HuH-7 (cell line): ENCODE data around the gene JAK2.
"Not testable (repeated sequence)": the region's sequence is repeated elsewhere in the genome, so short reads cannot be mapped to it uniquely, and the experiment has no call there.

Experiments
- DNase-seq: peaks from one replicate; pipeline ENCODE4 v3.0.0; 2011; ENCODE audit warnings: low spot score

Gene JAK2

DNA sequence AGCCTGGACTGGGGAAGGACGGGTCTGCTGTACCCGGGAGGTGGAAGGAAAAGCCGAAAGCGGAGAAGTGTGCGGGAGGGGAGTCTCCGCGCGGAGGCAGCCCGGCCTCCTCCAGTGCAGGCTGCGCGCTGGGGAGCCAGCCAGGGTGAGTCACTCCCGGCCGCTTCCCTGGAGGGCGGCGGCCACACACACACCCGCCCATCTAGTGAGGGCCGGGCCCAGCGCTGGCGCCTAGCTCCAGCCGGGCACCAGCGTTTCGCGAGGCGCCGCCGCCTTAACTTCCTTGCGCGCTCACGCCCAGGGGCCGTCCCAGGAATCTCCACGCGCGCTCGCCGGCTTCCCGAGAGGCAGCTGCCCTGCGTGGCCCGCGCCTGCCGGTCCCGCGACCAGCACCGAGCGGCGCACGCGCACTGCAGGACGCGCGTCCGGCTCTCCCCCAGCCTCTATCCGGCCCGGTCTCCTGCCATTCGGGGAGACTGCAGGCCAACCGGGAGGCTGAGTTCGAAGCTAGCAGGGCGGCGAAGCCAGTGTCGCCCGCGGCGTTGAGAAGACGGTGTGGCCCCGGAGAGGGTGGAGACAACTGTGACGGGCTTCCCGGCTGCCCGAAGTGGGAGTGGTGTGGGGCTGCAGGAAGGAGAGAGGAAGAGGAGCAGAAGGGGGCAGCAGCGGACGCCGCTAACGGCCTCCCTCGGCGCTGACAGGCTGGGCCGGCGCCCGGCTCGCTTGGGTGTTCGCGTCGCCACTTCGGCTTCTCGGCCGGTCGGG lies at the start of gene JAK2:
Gene JAK2 (plus strand): TSS at position 652 of the 765 bp plus-strand sequence. CDS start 36,716 bp downstream, outside the sequence.
- DNase-seq, result peak; percentile 74

- no peak for DNase-seq
Measured at GRCh38 chr9:4936277-4936676, 48.8 kb upstream of the JAK2 start.

- no peak for DNase-seq
Measured at GRCh38 chr9:4936823-4937222, 48.2 kb upstream of the JAK2 start.

GRCh38 chr9:4937446-4937845 lies 47.6 kb upstream of the JAK2 start:
- peak; percentile 12 for DNase-seq

GRCh38 chr9:4938496-4938895 lies 46.6 kb upstream of the JAK2 start:
- no peak for DNase-seq

GRCh38 chr9:4939118-4939561 lies 45.9 kb upstream of the JAK2 start:
- DNase-seq, result no peak

- not testable (repeated sequence) for DNase-seq
Measured at GRCh38 chr9:4942042-4942691, 42.9 kb upstream of the JAK2 start.

DNA sequence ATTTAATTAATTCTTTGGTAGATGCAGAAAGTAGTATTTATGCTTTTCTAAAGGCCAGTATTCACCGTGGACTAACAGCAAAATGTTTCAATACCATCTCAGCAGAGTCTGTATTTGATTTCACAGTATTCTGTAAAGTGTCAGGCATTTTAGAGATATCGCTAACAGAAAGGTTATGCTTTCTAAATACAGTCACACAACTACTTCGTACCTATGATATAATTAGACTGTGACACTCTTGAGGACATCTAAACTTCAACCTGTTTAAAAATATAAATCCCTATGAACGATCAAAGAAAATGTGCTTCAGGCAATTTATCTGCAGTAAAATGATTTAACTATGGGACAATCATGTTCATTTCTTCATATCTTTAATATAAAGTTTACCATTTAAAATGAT lies 41.7 kb upstream of the JAK2 start:
- no peak for DNase-seq

DNA sequence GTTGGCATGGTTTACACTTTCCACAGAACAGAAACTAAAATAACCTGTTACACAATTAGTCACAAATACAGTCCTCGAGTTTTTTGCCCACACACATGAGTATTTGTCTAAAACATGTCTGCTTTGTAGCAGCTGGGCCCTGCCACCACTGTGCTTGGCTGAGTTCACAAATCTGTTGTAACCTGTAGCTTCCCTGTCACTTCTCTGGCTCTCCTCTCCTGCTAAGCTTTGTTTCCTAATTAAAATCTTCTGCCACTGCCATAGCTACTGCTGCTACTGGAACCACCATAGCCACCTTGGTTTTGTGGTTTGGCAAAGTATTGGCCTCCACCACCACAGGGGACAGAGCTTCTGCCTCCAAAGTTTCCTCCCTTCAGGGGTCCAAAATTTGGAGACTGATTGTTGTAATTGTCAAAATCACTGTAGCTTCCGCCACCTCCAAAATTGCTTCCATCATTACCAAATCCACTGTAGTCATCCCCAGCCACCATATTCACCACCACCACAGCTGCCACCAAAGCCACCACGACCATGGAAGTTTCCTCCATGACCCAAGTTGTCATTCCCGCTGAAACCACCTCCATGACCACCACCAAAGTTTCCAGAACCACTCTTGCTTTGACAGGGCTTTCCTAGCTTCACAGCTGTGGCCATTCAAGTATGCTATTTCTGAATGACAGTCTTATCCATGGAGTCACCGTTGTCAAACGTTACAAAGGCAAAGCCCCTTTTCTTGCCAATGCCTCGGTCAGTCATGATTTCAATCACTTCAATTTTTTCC lies 40.5 kb upstream of the JAK2 start:
- DNase-seq, result not testable (repeated sequence)

DNA sequence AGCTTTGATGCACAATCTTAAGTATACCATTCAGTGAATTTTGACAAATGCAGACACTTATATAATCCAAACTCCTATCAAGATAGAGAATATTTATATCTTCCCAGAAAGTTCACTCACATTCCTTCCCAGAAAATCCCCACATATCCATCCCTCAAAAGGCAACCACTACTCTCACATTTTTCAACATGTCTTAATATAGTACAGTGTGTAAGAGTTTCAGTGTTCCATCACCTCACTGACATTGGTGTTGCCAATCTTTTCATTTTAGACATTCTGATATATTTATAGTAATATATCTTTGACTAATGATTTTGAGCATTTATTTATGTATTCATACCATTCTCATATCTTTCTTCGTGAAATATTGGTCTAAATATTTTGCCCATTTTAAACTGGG lies 38.1 kb upstream of the JAK2 start:
- no peak for DNase-seq

DNA sequence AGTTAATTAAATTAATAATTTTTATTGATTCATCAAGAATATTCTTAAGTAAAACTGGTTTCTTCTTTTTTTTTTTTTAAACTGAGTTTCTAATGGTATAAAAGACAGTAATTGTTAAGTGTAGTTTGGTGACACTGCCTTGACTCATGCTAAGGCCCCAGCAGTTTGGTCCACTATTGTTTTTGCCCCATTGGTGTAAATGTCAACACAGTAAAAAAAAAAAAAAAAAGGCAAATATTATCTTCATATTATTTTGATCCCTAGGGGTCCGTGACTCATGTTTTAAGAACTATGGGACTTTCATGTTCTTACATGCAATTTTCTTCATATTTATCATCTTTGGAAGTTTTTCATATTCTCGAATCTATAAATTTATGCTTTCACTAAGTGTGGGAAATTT lies 29.2 kb upstream of the JAK2 start:
- DNase-seq, result no peak

DNA sequence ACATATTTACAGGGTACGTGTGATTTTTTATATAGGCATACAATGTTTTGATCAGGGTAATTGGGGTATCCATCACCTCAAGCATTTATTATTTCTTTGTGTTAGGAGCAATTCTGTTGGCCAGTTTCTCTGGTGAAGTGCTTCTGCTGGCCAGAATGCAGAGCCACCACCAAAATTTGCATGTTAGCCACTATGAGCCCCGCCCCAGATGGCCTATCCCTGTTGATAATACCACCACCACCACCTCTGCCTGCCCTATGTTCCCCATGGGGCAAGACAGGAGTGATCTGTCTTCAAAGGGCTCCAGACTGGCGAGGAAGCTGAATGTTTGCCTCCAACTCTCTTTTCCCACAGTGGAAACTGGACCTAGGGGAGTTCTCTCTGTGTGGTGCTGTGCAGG lies 26.0 kb upstream of the JAK2 start:
- DNase-seq, result no peak

GRCh38 chr9:4962085-4962484 lies 23.0 kb upstream of the JAK2 start:
- no peak for DNase-seq

DNA sequence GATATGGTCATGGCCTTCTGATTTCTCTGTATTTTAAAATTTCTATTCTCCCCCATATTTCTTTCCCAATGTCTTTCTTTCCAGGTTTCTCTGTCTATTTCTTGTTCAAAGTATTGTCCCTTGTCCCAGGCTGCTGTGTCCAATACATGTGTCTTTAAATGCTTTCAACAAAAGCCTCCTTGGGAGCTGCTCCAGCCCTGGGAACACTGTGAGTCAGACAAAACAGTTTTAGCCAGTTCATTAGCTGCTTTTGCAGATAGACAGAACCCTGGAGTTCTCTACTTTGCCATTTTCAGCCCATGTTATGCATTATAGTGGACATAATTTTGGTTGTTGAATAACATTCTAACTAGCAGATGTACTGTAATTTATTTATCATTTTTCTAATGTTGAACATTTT lies 20.5 kb upstream of the JAK2 start:
- DNase-seq, result no peak

DNA sequence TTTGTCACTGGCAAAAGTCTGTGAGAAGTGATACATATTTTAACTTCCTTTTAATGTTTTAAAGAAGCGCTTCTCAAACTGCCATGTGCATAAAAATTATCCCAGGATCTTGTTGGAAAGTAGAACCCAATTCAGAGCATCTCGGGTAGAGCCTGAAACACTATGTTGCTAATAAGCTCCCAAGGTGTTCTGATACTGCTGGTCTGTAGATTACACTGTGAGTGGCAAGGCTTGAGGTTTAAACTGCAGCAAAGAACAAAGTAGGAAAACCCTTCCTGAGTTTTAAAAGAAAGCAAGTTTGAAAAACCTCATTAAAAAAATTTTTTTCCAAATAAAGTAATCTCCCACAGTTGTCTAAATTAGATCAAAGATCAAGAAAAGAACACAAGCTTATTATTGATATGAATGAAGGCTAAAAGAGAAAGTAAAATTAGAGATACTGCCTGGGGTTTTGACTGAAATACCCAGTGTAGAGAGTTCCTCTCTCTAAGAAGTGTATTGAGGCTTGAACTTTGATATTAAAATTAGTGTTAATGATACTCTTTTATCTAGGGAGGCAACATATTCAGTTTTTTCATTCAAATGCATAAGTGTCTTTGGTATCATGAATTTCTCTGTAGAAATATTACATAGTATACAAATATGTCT lies 19.8 kb upstream of the JAK2 start:
- no peak for DNase-seq

GRCh38 chr9:4967523-4967922 lies 17.5 kb upstream of the JAK2 start:
- DNase-seq, result no peak

GRCh38 chr9:4969130-4969529 lies 15.9 kb upstream of the JAK2 start:
- no peak for DNase-seq

DNA sequence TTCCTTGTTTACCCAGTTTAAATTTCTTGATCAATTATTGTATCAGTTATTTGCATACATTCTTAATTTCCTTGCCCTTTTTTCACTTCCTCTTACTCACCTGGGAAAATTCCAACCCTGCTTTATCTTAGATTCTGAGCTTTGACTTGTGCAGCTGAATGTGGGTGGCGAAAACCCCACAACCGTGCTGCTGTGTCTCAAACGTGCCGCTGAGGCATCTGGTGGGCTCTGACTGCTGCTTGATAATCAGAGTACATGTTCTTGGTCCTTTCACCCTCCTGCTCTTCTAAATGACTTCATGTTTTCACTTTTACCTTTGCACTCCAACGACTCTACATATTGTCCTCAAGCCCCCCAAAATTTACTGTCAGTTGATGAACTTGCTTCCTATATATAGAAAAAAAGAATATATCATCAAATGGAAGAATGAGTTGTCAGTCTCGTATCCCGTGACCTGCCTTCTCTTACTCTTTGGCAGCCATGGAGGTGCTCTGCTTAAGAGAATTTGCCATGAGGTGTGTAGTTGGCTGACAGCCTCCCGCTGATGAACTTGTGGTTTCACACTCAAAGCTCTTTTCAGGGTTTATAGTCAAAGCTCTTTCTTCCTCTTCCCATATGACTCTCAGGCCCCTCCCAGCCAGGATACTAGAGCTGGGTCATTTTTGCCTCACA lies 14.0 kb upstream of the JAK2 start:
- no peak for DNase-seq

- no peak for DNase-seq
Measured at GRCh38 chr9:4973246-4973645, 11.8 kb upstream of the JAK2 start.

DNA sequence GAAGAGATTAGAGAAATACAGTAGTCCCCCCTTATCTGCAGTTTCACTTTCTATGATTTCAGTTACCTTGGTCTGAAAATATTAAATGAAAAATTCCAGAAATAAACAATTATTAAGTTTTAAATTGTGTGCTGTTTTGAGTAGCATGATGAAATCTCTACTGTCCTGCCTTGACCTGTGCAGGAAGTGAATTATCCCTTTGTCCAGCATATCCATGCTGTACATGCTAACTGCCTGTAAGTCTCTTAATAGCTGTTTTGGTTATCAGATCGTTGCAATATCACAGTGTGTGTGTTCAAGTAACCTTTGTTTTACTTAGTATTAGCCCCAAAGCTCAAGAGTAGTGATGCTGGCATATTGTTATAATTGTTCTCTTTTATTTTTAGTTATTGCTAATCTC lies 11.2 kb upstream of the JAK2 start:
- no peak for DNase-seq

GRCh38 chr9:4979239-4979638 lies 5.8 kb upstream of the JAK2 start:
- DNase-seq, result no peak
